HG03066 (cell line): ENCODE measurements around the gene SLC25A25.
"Not testable (repeated sequence)": the region's sequence is repeated elsewhere in the genome, so short reads cannot be mapped to it uniquely, and the experiment has no call there.

Experiments used
- ATAC-seq: cut with Tn5 transposase; IDR thresholded peaks from one replicate; pipeline ENCODE4 v1.9.1; 2021; ENCODE audit warnings: low read depth; ENCODE audit not compliant: unreplicated experiment

SLC25A25 gene

GRCh38 chr9:128071475-128071874 is 3.4 kb downstream of the SLC25A25 start:
- ATAC-seq, result not testable (repeated sequence)

GRCh38 chr9:128072144-128073021 is 4.4 kb downstream of the SLC25A25 start:
- ATAC-seq, result no peak

GRCh38 chr9:128073253-128073886 is 5.3 kb downstream of the SLC25A25 start:
- ATAC-seq, result no peak

- ATAC-seq, result no peak
Observed at GRCh38 chr9:128077847-128078503, 9.9 kb downstream of the SLC25A25 start.

GRCh38 chr9:128078504-128079434 is 10.7 kb downstream of the SLC25A25 start:
- no peak for ATAC-seq

- ATAC-seq, result no peak
Observed at GRCh38 chr9:128080206-128080605, 12.2 kb downstream of the SLC25A25 start.

- ATAC-seq, result no peak
Observed at GRCh38 chr9:128081056-128081455, 13.0 kb downstream of the SLC25A25 start.

- no peak for ATAC-seq
Observed at GRCh38 chr9:128082151-128082550, 14.1 kb downstream of the SLC25A25 start.

- no peak for ATAC-seq
Observed at GRCh38 chr9:128084746-128085145, 16.7 kb downstream of the SLC25A25 start.

- no peak for ATAC-seq
Observed at GRCh38 chr9:128085943-128086342, 17.9 kb downstream of the SLC25A25 start.

GRCh38 chr9:128087262-128087661 is 19.2 kb downstream of the SLC25A25 start:
- ATAC-seq, result no peak

GRCh38 chr9:128088253-128088945 is 20.4 kb downstream of the SLC25A25 start:
- no peak for ATAC-seq

GRCh38 chr9:128089299-128089698 is 21.3 kb downstream of the SLC25A25 start:
- no peak for ATAC-seq

- ATAC-seq, result no peak
Observed at GRCh38 chr9:128091144-128091543, 23.1 kb downstream of the SLC25A25 start.

GRCh38 chr9:128091571-128091970 is 23.5 kb downstream of the SLC25A25 start:
- ATAC-seq, result no peak

- ATAC-seq, result no peak
Observed at GRCh38 chr9:128092199-128092977, 24.4 kb downstream of the SLC25A25 start.

GRCh38 chr9:128093011-128093410 is 25.0 kb downstream of the SLC25A25 start:
- no peak for ATAC-seq

- ATAC-seq, result peak; percentile 95
Observed at GRCh38 chr9:128094166-128094949, 26.3 kb downstream of the SLC25A25 start.
